HepG2 (cell line): ENCODE measurements around the gene PRKACA. TPM values are rescaled to one million over a fixed set of nuclear protein-coding genes. Genes with fewer than 3 reads are reported as not detected.

Source experiments
- ATAC-seq: fragments of 200-7000 bp; cut with Tn5 transposase; 3 replicates; pipeline ENCODE4 v1.9.1; 2020; ENCODE audit warnings: mild to moderate bottlenecking, moderate library complexity
- BruUV-seq: library from RNA; stranded (reverse); fragments of 400-500 nt; replicated peaks from 2 replicates; lab custom pipeline; 2021; lab: Mats Ljungman, UMichigan
- CTCF ChIA-PET: fragments of 300-600 bp; formaldehyde crosslinking; extraction: SDS; loops from one replicate; lab custom pipeline; 2021; ENCODE audit warnings: low total read pairs, inconsistent platforms, low intra/inter-chr PET ratio; lab: Yijun Ruan, JAX
- POLR2A ChIA-PET: fragments of 350-600 bp; sonication (Branson Sonifier 250); formaldehyde crosslinking; loops from one replicate; lab custom pipeline; 2020; ENCODE audit warnings: antibody characterized with exemption, inconsistent platforms; lab: Yijun Ruan, JAX
- DNase-seq: peaks from one replicate; pipeline ENCODE4 v3.0.0-alpha.2; 2015; ENCODE audit warnings: low spot score
- FAIRE-seq: peaks from 3 replicates; lab custom pipeline; 2011; peaks lifted over from hg19 to GRCh38; lab: Jason Lieb, UNC
- H2AFZ ChIP-seq: one replicate; pipeline ENCODE4 v1.6.1; 2011; ENCODE audit warnings: low read length, inconsistent platforms
- H3K27ac ChIP-seq: fragments of 300-600 bp; 3 replicates; pipeline ENCODE4 v1.8.0; 2011; ENCODE audit warnings: mixed run types, mild to moderate bottlenecking, mixed read lengths, low read length, inconsistent platforms; ENCODE audit not compliant: insufficient read depth; ENCODE audit errors: extremely low read length
- H3K27me3 ChIP-seq, 2 experiments: fragments of 200-600 bp in 1 of 2; 2 replicates in 1 of 2; 3 replicates in 1 of 2; pipeline versions ENCODE4 v1.6.0 to v1.8.0; 2011; ENCODE audit warnings: low read length in 2 of 2, mild to moderate bottlenecking in 2 of 2, moderate library complexity in 2 of 2, inconsistent platforms in 1 of 2; ENCODE audit not compliant: insufficient read depth in 2 of 2, control insufficient read depth in 1 of 2
- H3K36me3 ChIP-seq, 2 experiments: fragments of 200-600 bp in 1 of 2; replicated peaks in 1 of 2; 2 replicates in 1 of 2; 3 replicates in 1 of 2; pipeline versions ENCODE4 v1.5.1 to v1.8.0; 2011; ENCODE audit warnings: low read length in 2 of 2, inconsistent platforms in 1 of 2; ENCODE audit not compliant: insufficient read depth in 2 of 2, control insufficient read depth in 1 of 2
- H3K4me1 ChIP-seq: 2 replicates; pipeline ENCODE4 v1.5.1; 2012; ENCODE audit warnings: low read length, inconsistent platforms; ENCODE audit not compliant: insufficient read depth
- H3K4me2 ChIP-seq: 2 replicates; pipeline ENCODE4 v1.6.0; 2011; ENCODE audit warnings: low read depth, low read length, inconsistent platforms
- H3K4me3 ChIP-seq, 3 experiments: fragments of 200-600 bp in 1 of 3; sonication (generic), shearing (Covaris generic) in 1 of 3; replicated peaks in 1 of 3; 2 replicates each; pipeline ENCODE4 v1.5.1; 2011 to 2016; ENCODE audit warnings: low read length in 3 of 3, inconsistent platforms in 2 of 3, low read depth in 2 of 3, mild to moderate bottlenecking in 2 of 3, control low read depth in 1 of 3, mixed read lengths in 1 of 3; ENCODE audit not compliant: insufficient read depth in 1 of 3
- H3K79me2 ChIP-seq: one replicate; pipeline ENCODE4 v1.6.1; 2011; ENCODE audit warnings: low read length, inconsistent platforms; ENCODE audit not compliant: insufficient read depth
- H3K9ac ChIP-seq: 2 replicates; pipeline ENCODE4 v1.6.0; 2011; ENCODE audit warnings: mild to moderate bottlenecking, low read depth, low read length, inconsistent platforms; ENCODE audit not compliant: insufficient read depth
- H3K9me3 ChIP-seq: 2 replicates; pipeline ENCODE4 v1.5.1; 2012; ENCODE audit warnings: mild to moderate bottlenecking, low read length
- H4K20me1 ChIP-seq: 2 replicates; pipeline ENCODE4 v1.6.0; 2011; ENCODE audit warnings: inconsistent platforms, mild to moderate bottlenecking, low read length, moderate library complexity; ENCODE audit not compliant: insufficient read depth
- GATAD2A ChIP-seq: IDR thresholded peaks from 2 replicates; pipeline ENCODE4 v1.6.1; 2016
- HDAC1 ChIP-seq: sonication (generic); formaldehyde crosslinking; IDR thresholded peaks from 2 replicates; pipeline ENCODE4 v1.5.1; 2020; ENCODE audit warnings: mild to moderate bottlenecking, missing genetic modification reagents
- KLF15 ChIP-seq: sonication (generic); formaldehyde crosslinking; IDR thresholded peaks from 2 replicates; pipeline ENCODE4 v1.8.1; 2023; ENCODE audit warnings: borderline replicate concordance, mild to moderate bottlenecking, inconsistent platforms, missing genetic modification reagents, mixed read lengths
- MBNL3 ChIP-seq: fragments of 250-450 bp; sonication (Bioruptor Pico); conservative IDR thresholded peaks from 2 replicates; pipeline ENCODE4 v1.8.0; 2022; ENCODE audit warnings: mild to moderate bottlenecking, inconsistent platforms
- MXI1 ChIP-seq: IDR thresholded peaks from 3 replicates; pipeline ENCODE4 v1.6.1; 2012; ENCODE audit warnings: low read depth, low read length, inconsistent platforms, borderline replicate concordance
- SNRNP70 ChIP-seq: fragments of 200-400 bp; formaldehyde crosslinking; IDR thresholded peaks from 2 replicates; pipeline ENCODE4 v1.6.1; 2017; ENCODE audit warnings: mild to moderate bottlenecking, low read depth, low read length, moderate library complexity
- SRSF1 ChIP-seq: fragments of 200-400 bp; formaldehyde crosslinking; optimal IDR thresholded peaks from 2 replicates; pipeline ENCODE3; 2017; ENCODE audit warnings: mild to moderate bottlenecking, low read depth, low read length, moderate library complexity
- ZBTB3 ChIP-seq: sonication (generic); formaldehyde crosslinking; IDR thresholded peaks from 2 replicates; pipeline ENCODE4 v1.4.0; 2020; ENCODE audit warnings: low read depth, mild to moderate bottlenecking, moderate library complexity, missing genetic modification reagents, borderline replicate concordance
- WGBS: methylation state at CpG from one replicate; pipeline ENCODE4 v1.1.6; 2017; ENCODE audit warnings: low lambda C conversion rate; 5-methylcytosine and 5-hydroxymethylcytosine counted together
- in situ Hi-C: cut with HindIII; loops from 2 replicates; pipeline ENCODE4 v1.10.0; 2017; ENCODE audit warnings: low pct_unique_long_range_greater_than_20kb; ENCODE audit not compliant: extremely low pct_ligation_motif_present
- intact Hi-C: fragments of 100-400 bp; cut with micrococcal nuclease; formaldehyde crosslinking; loops from one replicate; pipeline ENCODE4 v1.10.0; 2022; ENCODE audit not compliant: unreplicated experiment
- polyA plus RNA-seq, 8 experiments: library from polyadenylated mRNA; depleted of rRNA in 3 of 8; stranded (reverse) in 7 of 8; unstranded in 1 of 8; fragments of >200 nt; fragmentation: Illumina TruSeq in 4 of 8; extraction: Trizol in 4 of 8; gene quantifications; 2 replicates each; pipeline versions ENCODE4 v1.2.1 to v1.2.3, GENCODE V29; 2011 to 2016; ENCODE audit warnings: low read depth in 4 of 8, missing spikeins in 1 of 8, mixed read lengths in 1 of 8; ENCODE audit not compliant: insufficient read depth in 1 of 8
- total RNA-seq, 5 experiments: library from RNA; depleted of rRNA; stranded (reverse); fragments of >200 nt; fragmentation: Illumina TruSeq; extraction: Trizol; gene quantifications; 2 replicates each; pipeline ENCODE4 v1.2.3, GENCODE V29; 2016; ENCODE audit warnings: low read depth in 1 of 5
- TF ChIP-seq, protein P1 (sequence below): sonication (generic); formaldehyde crosslinking; IDR thresholded peaks from 2 replicates; pipeline ENCODE4 v1.4.0; 2020; ENCODE audit warnings: mild to moderate bottlenecking, missing genetic modification reagents, borderline replicate concordance
- TF ChIP-seq, protein P2 (sequence below): sonication (generic); formaldehyde crosslinking; IDR thresholded peaks from 2 replicates; pipeline ENCODE4 v1.5.1; 2020; ENCODE audit warnings: mild to moderate bottlenecking, missing genetic modification reagents, borderline replicate concordance
- TF ChIP-seq, protein P3 (sequence below): IDR thresholded peaks from 2 replicates; pipeline ENCODE4 v1.6.1; 2018; ENCODE audit warnings: missing genetic modification reagents
- TF ChIP-seq, protein P4 (sequence below): sonication (generic); formaldehyde crosslinking; IDR thresholded peaks from 2 replicates; pipeline ENCODE4 v1.4.0; 2020; ENCODE audit warnings: missing genetic modification reagents, borderline replicate concordance
- TF ChIP-seq, protein P5 (sequence below): sonication (generic); formaldehyde crosslinking; IDR thresholded peaks from 2 replicates; pipeline ENCODE4 v1.4.0; 2020; ENCODE audit warnings: low read depth, mild to moderate bottlenecking, missing genetic modification reagents

Gene PRKACA
- total and polyA plus RNA-seq, 2 of the 13 experiments (the other 11 are each of a cell fraction or from before 2014, with no cell fraction given): 11.0 to 18.2 TPM

DNA sequence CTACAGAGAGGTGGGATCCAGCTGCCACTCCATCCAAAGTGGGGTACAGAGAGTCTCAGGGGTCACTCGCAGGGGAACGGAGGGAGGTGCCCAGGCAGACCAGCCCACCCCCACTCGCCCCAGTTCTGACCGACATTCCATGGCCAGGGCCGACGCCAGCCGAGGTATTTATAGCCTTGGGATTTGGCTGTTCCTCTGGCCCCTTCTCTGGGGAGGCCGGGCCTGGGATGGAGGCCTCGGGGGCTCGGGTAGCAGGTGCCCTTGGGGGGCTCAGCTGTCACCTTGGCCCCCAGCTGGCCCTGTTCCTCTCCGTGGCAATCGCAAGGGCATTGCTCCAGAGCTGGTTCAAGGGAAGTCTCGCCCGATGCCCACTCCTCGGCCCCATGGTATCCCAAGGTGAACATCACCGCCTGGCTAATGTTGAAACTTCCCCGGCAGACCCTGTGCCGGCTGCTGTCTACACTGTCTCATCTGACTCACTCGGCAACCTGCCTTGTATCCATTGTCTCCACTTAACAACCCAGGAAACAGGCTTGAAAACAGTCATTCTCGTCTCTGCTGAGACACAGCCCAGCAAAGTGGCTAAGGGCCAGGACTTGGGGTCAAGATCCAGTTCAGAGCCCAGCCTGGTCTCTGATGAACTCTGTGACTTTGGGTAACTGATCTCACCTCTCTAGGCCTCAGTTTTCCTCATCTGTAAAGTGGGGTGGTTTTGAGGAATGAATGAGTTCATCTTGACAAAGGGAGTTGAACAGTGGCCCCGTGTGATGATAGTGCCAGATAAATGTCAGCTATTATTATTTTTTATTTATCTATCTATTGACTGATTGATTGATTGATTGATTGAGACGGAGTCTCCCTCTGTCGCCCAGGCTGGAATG lies 9.7 kb downstream of the PRKACA start (continued):
- TF ChIP-seq SRSF1: no peak
- TF ChIP-seq, protein P1, sequence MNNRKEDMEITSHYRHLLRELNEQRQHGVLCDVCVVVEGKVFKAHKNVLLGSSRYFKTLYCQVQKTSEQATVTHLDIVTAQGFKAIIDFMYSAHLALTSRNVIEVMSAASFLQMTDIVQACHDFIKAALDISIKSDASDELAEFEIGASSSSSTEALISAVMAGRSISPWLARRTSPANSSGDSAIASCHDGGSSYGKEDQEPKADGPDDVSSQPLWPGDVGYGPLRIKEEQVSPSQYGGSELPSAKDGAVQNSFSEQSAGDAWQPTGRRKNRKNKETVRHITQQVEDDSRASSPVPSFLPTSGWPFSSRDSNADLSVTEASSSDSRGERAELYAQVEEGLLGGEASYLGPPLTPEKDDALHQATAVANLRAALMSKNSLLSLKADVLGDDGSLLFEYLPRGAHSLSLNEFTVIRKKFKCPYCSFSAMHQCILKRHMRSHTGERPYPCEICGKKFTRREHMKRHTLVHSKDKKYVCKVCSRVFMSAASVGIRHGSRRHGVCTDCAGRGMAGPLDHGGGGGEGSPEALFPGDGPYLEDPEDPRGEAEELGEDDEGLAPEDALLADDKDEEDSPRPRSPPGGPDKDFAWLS (CRISPR knock-in tag): no peak
- no peak for TF ChIP-seq ZBTB3 (CRISPR knock-in tag)
- TF ChIP-seq, all 625 proteins: peak for 4

DNA sequence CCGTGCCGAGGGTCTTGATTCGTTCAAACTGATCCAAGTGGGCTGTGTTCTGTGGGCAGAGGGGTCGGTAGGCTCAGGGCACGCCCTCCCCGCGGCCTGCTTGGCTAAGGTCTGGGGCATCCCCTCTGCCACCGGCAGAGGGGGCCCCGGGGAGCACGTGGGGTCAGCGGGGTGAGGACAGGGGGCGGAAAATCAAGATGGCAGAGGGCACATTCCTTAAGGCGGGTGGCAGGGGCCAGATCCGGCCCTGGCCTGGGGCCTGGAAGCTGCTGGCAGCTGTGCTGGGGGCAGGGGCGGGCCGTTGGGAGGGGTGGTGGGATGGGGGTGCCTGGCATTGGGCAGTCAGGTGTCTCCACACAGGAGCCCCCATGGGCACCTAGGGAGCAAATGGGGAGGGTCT lies 10.7 kb downstream of the PRKACA start:
- intact Hi-C loops: no loop called here
- H3K9me3 ChIP-seq: no peaks in the 10 kb centered on the region
- peaks cover 7 to 14% of the 10 kb centered on the region in 2 experiments; a peak in 4 of 5 replicates for H3K36me3 ChIP-seq
- POLR2A ChIA-PET: no interaction called here
- FAIRE-seq (no peak), DNase-seq (no peak), ATAC-seq (no peak)
- H3K27me3 ChIP-seq: no peaks in the 10 kb centered on the region
- in situ Hi-C loops: no loop called here
- H4K20me1 ChIP-seq: no peaks in the 10 kb centered on the region
- H3K4me3 ChIP-seq: no peak overlapping the region
- CTCF ChIA-PET: no interaction called here
- 95% methylated on average over 15 of the region's 16 CpGs for WGBS
- H3K9ac ChIP-seq: no peak overlapping the region
- no peak overlapping the region for H3K4me2 ChIP-seq
- no peaks in the 10 kb centered on the region for H3K79me2 ChIP-seq
- BruUV-seq: no TSS peak
- H3K27ac ChIP-seq: no peak overlapping the region
- no peak overlapping the region for H2AFZ ChIP-seq
- H3K4me1 ChIP-seq: peaks cover 14% of the 10 kb centered on the region
- TF ChIP-seq HDAC1 (CRISPR knock-in tag): no peak
- no peak for TF ChIP-seq GATAD2A
- TF ChIP-seq, protein P2, sequence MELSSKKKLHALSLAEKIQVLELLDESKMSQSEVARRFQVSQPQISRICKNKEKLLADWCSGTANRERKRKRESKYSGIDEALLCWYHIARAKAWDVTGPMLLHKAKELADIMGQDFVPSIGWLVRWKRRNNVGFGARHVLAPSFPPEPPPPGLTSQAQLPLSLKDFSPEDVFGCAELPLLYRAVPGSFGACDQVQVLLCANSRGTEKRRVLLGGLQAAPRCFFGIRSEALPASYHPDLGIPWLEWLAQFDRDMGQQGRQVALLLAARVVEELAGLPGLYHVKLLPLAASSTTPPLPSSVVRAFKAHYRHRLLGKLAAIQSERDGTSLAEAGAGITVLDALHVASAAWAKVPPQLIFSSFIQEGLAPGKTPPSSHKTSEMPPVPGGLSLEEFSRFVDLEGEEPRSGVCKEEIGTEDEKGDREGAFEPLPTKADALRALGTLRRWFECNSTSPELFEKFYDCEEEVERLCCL (CRISPR knock-in tag): no peak
- no peak for TF ChIP-seq SNRNP70
- TF ChIP-seq, protein P3, sequence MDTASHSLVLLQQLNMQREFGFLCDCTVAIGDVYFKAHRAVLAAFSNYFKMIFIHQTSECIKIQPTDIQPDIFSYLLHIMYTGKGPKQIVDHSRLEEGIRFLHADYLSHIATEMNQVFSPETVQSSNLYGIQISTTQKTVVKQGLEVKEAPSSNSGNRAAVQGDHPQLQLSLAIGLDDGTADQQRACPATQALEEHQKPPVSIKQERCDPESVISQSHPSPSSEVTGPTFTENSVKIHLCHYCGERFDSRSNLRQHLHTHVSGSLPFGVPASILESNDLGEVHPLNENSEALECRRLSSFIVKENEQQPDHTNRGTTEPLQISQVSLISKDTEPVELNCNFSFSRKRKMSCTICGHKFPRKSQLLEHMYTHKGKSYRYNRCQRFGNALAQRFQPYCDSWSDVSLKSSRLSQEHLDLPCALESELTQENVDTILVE (CRISPR knock-in tag): no peak
- no peak for TF ChIP-seq MBNL3 (CRISPR knock-in tag)
- TF ChIP-seq MXI1: no peak
- TF ChIP-seq, protein P4, sequence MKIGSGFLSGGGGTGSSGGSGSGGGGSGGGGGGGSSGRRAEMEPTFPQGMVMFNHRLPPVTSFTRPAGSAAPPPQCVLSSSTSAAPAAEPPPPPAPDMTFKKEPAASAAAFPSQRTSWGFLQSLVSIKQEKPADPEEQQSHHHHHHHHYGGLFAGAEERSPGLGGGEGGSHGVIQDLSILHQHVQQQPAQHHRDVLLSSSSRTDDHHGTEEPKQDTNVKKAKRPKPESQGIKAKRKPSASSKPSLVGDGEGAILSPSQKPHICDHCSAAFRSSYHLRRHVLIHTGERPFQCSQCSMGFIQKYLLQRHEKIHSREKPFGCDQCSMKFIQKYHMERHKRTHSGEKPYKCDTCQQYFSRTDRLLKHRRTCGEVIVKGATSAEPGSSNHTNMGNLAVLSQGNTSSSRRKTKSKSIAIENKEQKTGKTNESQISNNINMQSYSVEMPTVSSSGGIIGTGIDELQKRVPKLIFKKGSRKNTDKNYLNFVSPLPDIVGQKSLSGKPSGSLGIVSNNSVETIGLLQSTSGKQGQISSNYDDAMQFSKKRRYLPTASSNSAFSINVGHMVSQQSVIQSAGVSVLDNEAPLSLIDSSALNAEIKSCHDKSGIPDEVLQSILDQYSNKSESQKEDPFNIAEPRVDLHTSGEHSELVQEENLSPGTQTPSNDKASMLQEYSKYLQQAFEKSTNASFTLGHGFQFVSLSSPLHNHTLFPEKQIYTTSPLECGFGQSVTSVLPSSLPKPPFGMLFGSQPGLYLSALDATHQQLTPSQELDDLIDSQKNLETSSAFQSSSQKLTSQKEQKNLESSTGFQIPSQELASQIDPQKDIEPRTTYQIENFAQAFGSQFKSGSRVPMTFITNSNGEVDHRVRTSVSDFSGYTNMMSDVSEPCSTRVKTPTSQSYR (CRISPR knock-in tag): no peak
- TF ChIP-seq, protein P5, sequence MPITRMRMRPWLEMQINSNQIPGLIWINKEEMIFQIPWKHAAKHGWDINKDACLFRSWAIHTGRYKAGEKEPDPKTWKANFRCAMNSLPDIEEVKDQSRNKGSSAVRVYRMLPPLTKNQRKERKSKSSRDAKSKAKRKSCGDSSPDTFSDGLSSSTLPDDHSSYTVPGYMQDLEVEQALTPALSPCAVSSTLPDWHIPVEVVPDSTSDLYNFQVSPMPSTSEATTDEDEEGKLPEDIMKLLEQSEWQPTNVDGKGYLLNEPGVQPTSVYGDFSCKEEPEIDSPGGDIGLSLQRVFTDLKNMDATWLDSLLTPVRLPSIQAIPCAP (CRISPR knock-in tag): no peak
- no peak for TF ChIP-seq KLF15 (CRISPR knock-in tag)
